ENCODE data around the gene IYD.

The IYD gene

DNA sequence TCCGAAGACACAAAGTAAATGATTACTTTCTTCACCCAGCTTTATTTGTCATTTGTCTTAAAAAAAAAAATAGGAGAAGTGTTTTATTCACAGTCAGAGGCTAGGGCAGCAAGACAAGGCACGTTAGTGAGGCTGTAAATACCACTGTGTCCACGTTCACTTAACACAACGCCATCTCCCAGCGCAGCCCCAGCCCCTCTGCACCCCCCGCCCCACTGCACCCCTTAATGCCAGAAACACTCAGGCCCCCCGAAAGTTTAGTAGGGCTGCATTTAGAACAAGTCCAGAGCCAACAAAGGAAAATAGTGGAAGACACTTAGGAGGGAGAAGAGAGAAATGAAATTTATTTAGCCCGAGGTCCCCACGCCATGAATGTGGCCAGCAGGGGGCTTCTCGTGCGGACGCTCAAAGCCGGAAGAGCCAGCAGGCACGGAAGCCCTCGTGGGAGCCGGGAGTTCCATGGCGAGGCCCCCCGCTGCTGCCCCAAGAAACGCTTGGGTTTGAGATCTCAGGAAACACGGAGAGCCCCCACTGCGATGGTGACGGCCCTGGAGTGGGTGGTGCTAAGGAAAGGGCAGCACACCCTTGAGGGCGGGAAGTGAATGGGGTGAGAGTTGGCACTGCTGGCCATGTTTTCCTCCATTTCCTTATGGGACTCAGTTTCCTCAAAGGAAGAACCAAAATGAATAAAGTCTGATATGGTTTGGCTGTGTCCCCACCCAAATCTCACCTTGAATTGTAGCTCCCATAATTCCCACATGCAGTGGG lies 50.2 kb downstream of the IYD start:
- H3K36me3 ChIP-seq (ENCODE audit: control insufficient read depth, insufficient read depth, low read length), result no peaks in the 10 kb centered on the region
- H3K9ac ChIP-seq (ENCODE audit: low read length), result no peak overlapping the region
- H4K5ac ChIP-seq (ENCODE audit: low read length), result no peak overlapping the region
- no peaks in the 10 kb centered on the region for H3K27me3 ChIP-seq (ENCODE audit: insufficient read depth, low read length, poor library complexity)
- H3K4me2 ChIP-seq (ENCODE audit: low read length), result peak overlapping the region; percentile 4
- no peaks in the 10 kb centered on the region for H3K4me1 ChIP-seq (ENCODE audit: control insufficient read depth, low read depth, low read length)
- H3K4ac ChIP-seq (ENCODE audit: low read depth, low read length), result no peak overlapping the region
- WGBS (ENCODE audit: extremely low coverage, insufficient coverage, low lambda C conversion rate), result no CpG with 5 or more reads among the region's 23 CpGs
- H2AK5ac ChIP-seq (ENCODE audit: low read length), result no peak overlapping the region
- H3K4me3 ChIP-seq (ENCODE audit: low read length), result no peak overlapping the region
- no peak overlapping the region for H3K18ac ChIP-seq (ENCODE audit: low read length)
- peak; percentile 63 for DNase-seq
- H2BK120ac ChIP-seq (ENCODE audit: low read depth, low read length), result no peak overlapping the region
- H2BK5ac ChIP-seq (ENCODE audit: low read length), result no peak overlapping the region
- H3K79me1 ChIP-seq (ENCODE audit: low read length), result no peaks in the 10 kb centered on the region
- no peak overlapping the region for H3K27ac ChIP-seq (ENCODE audit: low read depth, low read length)
- no peaks in the 10 kb centered on the region for H3K79me2 ChIP-seq (ENCODE audit: control insufficient read depth, insufficient read depth, low read length)
- peak overlapping the region; percentile 58 for H3K56ac ChIP-seq (ENCODE audit: low read length)
- no peak overlapping the region for H2BK15ac ChIP-seq (replicated peaks; ENCODE audit: low read depth)
- no peak overlapping the region for H3K23ac ChIP-seq (ENCODE audit: low read length)
- H4K8ac ChIP-seq (ENCODE audit: low read depth, low read length), result no peak overlapping the region

GRCh38 chr6:150420428-150420827 lies 51.6 kb downstream of the IYD start:
- H3K56ac ChIP-seq (ENCODE audit: low read length), result no peak overlapping the region
- no CpG with 5 or more reads among the region's 2 CpGs for WGBS (ENCODE audit: extremely low coverage, insufficient coverage, low lambda C conversion rate)
- H3K18ac ChIP-seq (ENCODE audit: low read length), result no peak overlapping the region

GRCh38 chr6:150420926-150421325 lies 52.1 kb downstream of the IYD start:
- H3K4me3 ChIP-seq (ENCODE audit: low read length), result no peak overlapping the region
- H4K5ac ChIP-seq (ENCODE audit: low read length), result no peak overlapping the region
- H3K27me3 ChIP-seq (ENCODE audit: insufficient read depth, low read length, poor library complexity), result no peaks in the 10 kb centered on the region
- no peak overlapping the region for H3K23ac ChIP-seq (ENCODE audit: low read length)
- no peak for DNase-seq
- no peak overlapping the region for H3K18ac ChIP-seq (ENCODE audit: low read length)
- H2BK15ac ChIP-seq (replicated peaks; ENCODE audit: low read depth), result no peak overlapping the region
- H3K4ac ChIP-seq (ENCODE audit: low read depth, low read length), result no peak overlapping the region
- H2BK120ac ChIP-seq (ENCODE audit: low read depth, low read length), result no peak overlapping the region
- H2AK5ac ChIP-seq (ENCODE audit: low read length), result no peak overlapping the region
- no CpG with 5 or more reads among the region's 3 CpGs for WGBS (ENCODE audit: extremely low coverage, insufficient coverage, low lambda C conversion rate)
- H2BK5ac ChIP-seq (ENCODE audit: low read length), result no peak overlapping the region
- no peak overlapping the region for H3K27ac ChIP-seq (ENCODE audit: low read depth, low read length)
- H3K4me1 ChIP-seq (ENCODE audit: control insufficient read depth, low read depth, low read length), result no peaks in the 10 kb centered on the region
- H3K79me2 ChIP-seq (ENCODE audit: control insufficient read depth, insufficient read depth, low read length), result no peaks in the 10 kb centered on the region
- H3K79me1 ChIP-seq (ENCODE audit: low read length), result no peaks in the 10 kb centered on the region
- H3K4me2 ChIP-seq (ENCODE audit: low read length), result no peak overlapping the region
- no peaks in the 10 kb centered on the region for H3K36me3 ChIP-seq (ENCODE audit: control insufficient read depth, insufficient read depth, low read length)
- H3K56ac ChIP-seq (ENCODE audit: low read length), result no peak overlapping the region
- H4K8ac ChIP-seq (ENCODE audit: low read depth, low read length), result no peak overlapping the region
- H3K9ac ChIP-seq (ENCODE audit: low read length), result no peak overlapping the region

More at GRCh38 chr6:150420428-150420827, 51.6 kb downstream of the IYD start:
- Histone ChIP-seq H3K27me3 (ENCODE audit: insufficient read depth, low read length, poor library complexity) (no peaks in the 10 kb centered on the region), H4K5ac (ENCODE audit: low read length) (no peak overlapping the region), H3K23ac (ENCODE audit: low read length) (no peak overlapping the region), H2BK120ac (ENCODE audit: low read depth, low read length) (no peak overlapping the region), H2BK15ac (replicated peaks; ENCODE audit: low read depth) (no peak overlapping the region), H3K4ac (ENCODE audit: low read depth, low read length) (no peak overlapping the region), H4K8ac (ENCODE audit: low read depth, low read length) (no peak overlapping the region), H3K36me3 (ENCODE audit: control insufficient read depth, insufficient read depth, low read length) (no peaks in the 10 kb centered on the region), H2BK5ac (ENCODE audit: low read length) (no peak overlapping the region), H3K4me2 (ENCODE audit: low read length) (no peak overlapping the region), H3K4me3 (ENCODE audit: low read length) (no peak overlapping the region), H3K79me2 (ENCODE audit: control insufficient read depth, insufficient read depth, low read length) (no peaks in the 10 kb centered on the region), H3K27ac (ENCODE audit: low read depth, low read length) (no peak overlapping the region), H3K79me1 (ENCODE audit: low read length) (no peaks in the 10 kb centered on the region), H3K9ac (ENCODE audit: low read length) (no peak overlapping the region), H3K4me1 (ENCODE audit: control insufficient read depth, low read depth, low read length) (no peaks in the 10 kb centered on the region), H2AK5ac (ENCODE audit: low read length) (no peak overlapping the region)
- no peak for DNase-seq

DNA sequence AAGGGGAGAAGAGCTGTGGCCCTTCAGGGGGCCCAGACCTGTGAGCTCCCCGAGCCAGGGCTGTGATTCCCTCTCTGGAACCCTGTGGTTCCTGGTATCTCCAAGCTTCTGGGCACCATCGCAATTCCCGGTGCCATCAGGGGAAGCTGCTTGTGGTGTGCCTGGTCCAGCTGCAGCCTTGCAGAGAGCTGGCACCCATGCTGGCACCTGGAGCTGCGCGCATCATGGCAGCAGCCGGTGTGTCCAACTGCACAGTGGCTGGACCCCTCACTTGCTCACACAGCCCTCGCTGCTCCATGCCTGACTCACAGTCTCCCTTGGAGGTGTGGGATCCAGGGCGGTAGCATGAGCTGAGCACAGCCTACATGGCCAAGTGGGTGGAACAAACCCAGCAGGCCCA lies 56.7 kb downstream of the IYD start:
- Histone ChIP-seq H4K8ac (ENCODE audit: low read depth, low read length) (no peak overlapping the region), H3K27ac (ENCODE audit: low read depth, low read length) (no peak overlapping the region), H3K9ac (ENCODE audit: low read length) (no peak overlapping the region), H3K18ac (ENCODE audit: low read length) (no peak overlapping the region), H3K79me1 (ENCODE audit: low read length) (no peaks in the 10 kb centered on the region), H2BK15ac (replicated peaks; ENCODE audit: low read depth) (no peak overlapping the region), H3K56ac (ENCODE audit: low read length) (no peak overlapping the region), H3K4ac (ENCODE audit: low read depth, low read length) (no peak overlapping the region), H3K4me1 (ENCODE audit: control insufficient read depth, low read depth, low read length) (no peaks in the 10 kb centered on the region), H2BK120ac (ENCODE audit: low read depth, low read length) (no peak overlapping the region), H3K23ac (ENCODE audit: low read length) (no peak overlapping the region), H2AK5ac (ENCODE audit: low read length) (no peak overlapping the region), H3K4me2 (ENCODE audit: low read length) (no peak overlapping the region), H4K5ac (ENCODE audit: low read length) (no peak overlapping the region), H2BK5ac (ENCODE audit: low read length) (no peak overlapping the region), H3K79me2 (ENCODE audit: control insufficient read depth, insufficient read depth, low read length) (no peaks in the 10 kb centered on the region), H3K36me3 (ENCODE audit: control insufficient read depth, insufficient read depth, low read length) (no peaks in the 10 kb centered on the region), H3K4me3 (ENCODE audit: low read length) (no peak overlapping the region), H3K27me3 (ENCODE audit: insufficient read depth, low read length, poor library complexity) (no peaks in the 10 kb centered on the region)
- no peak for DNase-seq
- WGBS (ENCODE audit: extremely low coverage, insufficient coverage, low lambda C conversion rate), result no CpG with 5 or more reads among the region's 8 CpGs

- no CpG with 5 or more reads among the region's 8 CpGs for WGBS (ENCODE audit: extremely low coverage, insufficient coverage, low lambda C conversion rate)
- Histone ChIP-seq H3K18ac (ENCODE audit: low read length) (no peak overlapping the region), H3K79me1 (ENCODE audit: low read length) (no peaks in the 10 kb centered on the region), H3K9ac (ENCODE audit: low read length) (no peak overlapping the region), H3K4me1 (ENCODE audit: control insufficient read depth, low read depth, low read length) (no peaks in the 10 kb centered on the region), H3K27me3 (ENCODE audit: insufficient read depth, low read length, poor library complexity) (no peaks in the 10 kb centered on the region), H3K4me2 (ENCODE audit: low read length) (no peak overlapping the region), H4K8ac (ENCODE audit: low read depth, low read length) (no peak overlapping the region), H2AK5ac (ENCODE audit: low read length) (no peak overlapping the region), H3K4ac (ENCODE audit: low read depth, low read length) (no peak overlapping the region), H3K79me2 (ENCODE audit: control insufficient read depth, insufficient read depth, low read length) (no peaks in the 10 kb centered on the region), H2BK15ac (replicated peaks; ENCODE audit: low read depth) (no peak overlapping the region), H3K27ac (ENCODE audit: low read depth, low read length) (no peak overlapping the region), H2BK5ac (ENCODE audit: low read length) (no peak overlapping the region), H4K5ac (ENCODE audit: low read length) (no peak overlapping the region), H3K36me3 (ENCODE audit: control insufficient read depth, insufficient read depth, low read length) (no peaks in the 10 kb centered on the region), H3K56ac (ENCODE audit: low read length) (no peak overlapping the region), H2BK120ac (ENCODE audit: low read depth, low read length) (no peak overlapping the region), H3K4me3 (ENCODE audit: low read length) (no peak overlapping the region), H3K23ac (ENCODE audit: low read length) (no peak overlapping the region)
- no peak for DNase-seq
Measured at GRCh38 chr6:150426198-150426597, 57.4 kb downstream of the IYD start.

All from mesendoderm (in vitro differentiated cells).